GM12873 (cell line): Measurements from ENCODE around the gene SCRN2.

Experiments used
- CTCF ChIP-seq: IDR thresholded peaks from 2 replicates; pipeline ENCODE4 v1.5.1; 2012; ENCODE audit warnings: low read depth, mild to moderate bottlenecking, moderate library complexity, low read length, control low read depth; ENCODE audit not compliant: insufficient read depth; ENCODE audit errors: missing control alignments

Gene SCRN2

GRCh38 chr17:47840742-47841487, at the start of gene SCRN2:
TSS of gene SCRN2 (minus strand) at chr17:47841273. CDS start at chr17:47840843, 430 bp downstream.
- TF ChIP-seq CTCF, result peak; percentile 93

- peak; percentile 90 for TF ChIP-seq CTCF
These were observed 48.9 kb upstream of the SCRN2 start for GRCh38 chr17:47889734-47890529.

GRCh38 chr17:47888293-47888692, 47.2 kb upstream of the SCRN2 start:
- no peak for TF ChIP-seq CTCF

- TF ChIP-seq CTCF, result no peak
These were observed 44.0 kb upstream of the SCRN2 start for GRCh38 chr17:47884905-47885730.

GRCh38 chr17:47884427-47884740, 43.3 kb upstream of the SCRN2 start:
- no peak for TF ChIP-seq CTCF

GRCh38 chr17:47883589-47884426, 42.7 kb upstream of the SCRN2 start:
- no peak for TF ChIP-seq CTCF
